HG03066 (cell line): ENCODE results near the gene ATG3.
"Not testable (repeated sequence)": the region's sequence is repeated elsewhere in the genome, so short reads cannot be mapped to it uniquely, and the experiment has no call there.

Experiments used
- ATAC-seq: cut with Tn5 transposase; IDR thresholded peaks from one replicate; pipeline ENCODE4 v1.9.1; 2021; ENCODE audit warnings: low read depth; ENCODE audit not compliant: unreplicated experiment

ATG3 gene

GRCh38 chr3:112564247-112564939, 2.6 kb upstream of the ATG3 start:
- not testable (repeated sequence) for ATAC-seq

- peak; percentile 43 for ATAC-seq
These were observed 353 bp downstream of the ATG3 start for GRCh38 chr3:112561484-112561733.

- ATAC-seq, result peak; percentile 28
These were observed 860 bp downstream of the ATG3 start for GRCh38 chr3:112560721-112561483.

- ATAC-seq, result no peak
These were observed 1.5 kb downstream of the ATG3 start for GRCh38 chr3:112560307-112560706.

- ATAC-seq, result no peak
These were observed 3.8 kb downstream of the ATG3 start for GRCh38 chr3:112557976-112558375.

- ATAC-seq, result no peak
These were observed 6.1 kb downstream of the ATG3 start for GRCh38 chr3:112555535-112556170.

- no peak for ATAC-seq
These were observed 10.9 kb downstream of the ATG3 start for GRCh38 chr3:112550859-112551258.

GRCh38 chr3:112546216-112546759, 15.5 kb downstream of the ATG3 start:
- no peak for ATAC-seq

- ATAC-seq, result peak; percentile 95
These were observed 21.7 kb downstream of the ATG3 start for GRCh38 chr3:112539825-112540650.

GRCh38 chr3:112531358-112531781, 30.4 kb downstream of the ATG3 start:
- no peak for ATAC-seq

GRCh38 chr3:112530573-112530972, 31.2 kb downstream of the ATG3 start:
- no peak for ATAC-seq

- not testable (repeated sequence) for ATAC-seq
These were observed 37.6 kb downstream of the ATG3 start for GRCh38 chr3:112524127-112524526.

GRCh38 chr3:112519424-112520001, 42.2 kb downstream of the ATG3 start:
- peak; percentile 45 for ATAC-seq

GRCh38 chr3:112518970-112519369, 42.8 kb downstream of the ATG3 start:
- not testable (repeated sequence) for ATAC-seq

- peak; percentile 100 for ATAC-seq
These were observed 47.1 kb downstream of the ATG3 start for GRCh38 chr3:112514527-112515128.

- ATAC-seq, result no peak
These were observed 49.4 kb downstream of the ATG3 start for GRCh38 chr3:112512320-112512719.

- ATAC-seq, result no peak
These were observed 52.9 kb downstream of the ATG3 start for GRCh38 chr3:112508860-112509259.

- no peak for ATAC-seq
These were observed 53.5 kb downstream of the ATG3 start for GRCh38 chr3:112508261-112508660.

GRCh38 chr3:112505907-112506306, 55.9 kb downstream of the ATG3 start:
- no peak for ATAC-seq

- ATAC-seq, result no peak
These were observed 57.6 kb downstream of the ATG3 start for GRCh38 chr3:112504123-112504522.
